ENCODE results near the gene SMU1.

DNA sequence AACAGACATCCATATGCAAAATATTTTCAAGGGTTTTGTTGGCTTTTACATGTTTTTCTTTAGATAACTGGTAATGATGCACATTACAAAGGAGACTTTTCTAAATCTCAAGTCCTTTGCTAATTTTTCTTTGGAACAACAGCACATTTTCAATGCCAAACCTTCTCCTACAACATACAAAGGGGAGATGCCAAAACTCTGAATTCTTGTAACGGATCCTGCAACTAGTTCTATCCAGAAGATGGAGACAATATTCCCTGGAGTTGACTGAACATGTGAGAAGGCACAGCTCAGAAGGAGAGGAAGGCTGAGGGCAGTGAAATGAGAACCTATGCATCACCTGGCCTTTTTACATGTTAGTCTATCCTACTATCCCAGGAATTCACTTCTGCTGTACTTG is 30.4 kb downstream of the SMU1 start:
- TF ChIP-seq, protein P1, sequence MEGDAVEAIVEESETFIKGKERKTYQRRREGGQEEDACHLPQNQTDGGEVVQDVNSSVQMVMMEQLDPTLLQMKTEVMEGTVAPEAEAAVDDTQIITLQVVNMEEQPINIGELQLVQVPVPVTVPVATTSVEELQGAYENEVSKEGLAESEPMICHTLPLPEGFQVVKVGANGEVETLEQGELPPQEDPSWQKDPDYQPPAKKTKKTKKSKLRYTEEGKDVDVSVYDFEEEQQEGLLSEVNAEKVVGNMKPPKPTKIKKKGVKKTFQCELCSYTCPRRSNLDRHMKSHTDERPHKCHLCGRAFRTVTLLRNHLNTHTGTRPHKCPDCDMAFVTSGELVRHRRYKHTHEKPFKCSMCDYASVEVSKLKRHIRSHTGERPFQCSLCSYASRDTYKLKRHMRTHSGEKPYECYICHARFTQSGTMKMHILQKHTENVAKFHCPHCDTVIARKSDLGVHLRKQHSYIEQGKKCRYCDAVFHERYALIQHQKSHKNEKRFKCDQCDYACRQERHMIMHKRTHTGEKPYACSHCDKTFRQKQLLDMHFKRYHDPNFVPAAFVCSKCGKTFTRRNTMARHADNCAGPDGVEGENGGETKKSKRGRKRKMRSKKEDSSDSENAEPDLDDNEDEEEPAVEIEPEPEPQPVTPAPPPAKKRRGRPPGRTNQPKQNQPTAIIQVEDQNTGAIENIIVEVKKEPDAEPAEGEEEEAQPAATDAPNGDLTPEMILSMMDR (IDR thresholded peaks at IDR 0.05; ENCODE audit: insufficient read depth, low read depth, low read length), result no peak
- TF ChIP-seq EZH2 (IDR thresholded peaks at IDR 0.05; ENCODE audit: insufficient read depth, low read length), result no peak
